GM19043 (cell line): ENCODE data around the gene ATXN2.
A peak's percentile ranks its signal among the peaks of the same experiment; 100 is the strongest.

ENCODE experiments used
- ATAC-seq: cut with Tn5 transposase; IDR thresholded peaks from one replicate; pipeline ENCODE4 v1.9.1; 2021; ENCODE audit warnings: low read depth; ENCODE audit not compliant: unreplicated experiment

Gene ATXN2

GRCh38 chr12:111441107-111441928 is 157.8 kb downstream of the ATXN2 start:
- no peak for ATAC-seq

GRCh38 chr12:111440631-111441030 is 158.5 kb downstream of the ATXN2 start:
- no peak for ATAC-seq

- ATAC-seq: no peak
Measured at GRCh38 chr12:111440152-111440551, 159.0 kb downstream of the ATXN2 start.

- no peak for ATAC-seq
Measured at GRCh38 chr12:111439657-111440151, 159.4 kb downstream of the ATXN2 start.

- no peak for ATAC-seq
Measured at GRCh38 chr12:111438481-111438880, 160.6 kb downstream of the ATXN2 start.

GRCh38 chr12:111437816-111438454 is 161.2 kb downstream of the ATXN2 start:
- ATAC-seq: no peak

- no peak for ATAC-seq
Measured at GRCh38 chr12:111436811-111437210, 162.3 kb downstream of the ATXN2 start.

GRCh38 chr12:111436266-111436665 is 162.8 kb downstream of the ATXN2 start:
- no peak for ATAC-seq

GRCh38 chr12:111435661-111436201 is 163.4 kb downstream of the ATXN2 start:
- no peak for ATAC-seq

- ATAC-seq: peak; percentile 50
Measured at GRCh38 chr12:111434680-111435338, 164.3 kb downstream of the ATXN2 start.

- no peak for ATAC-seq
Measured at GRCh38 chr12:111434049-111434448, 165.1 kb downstream of the ATXN2 start.

GRCh38 chr12:111431772-111432171 is 167.3 kb downstream of the ATXN2 start:
- no peak for ATAC-seq

- no peak for ATAC-seq
Measured at GRCh38 chr12:111430433-111431353, 168.4 kb downstream of the ATXN2 start.

GRCh38 chr12:111429828-111430432 is 169.2 kb downstream of the ATXN2 start:
- ATAC-seq: no peak

- ATAC-seq: no peak
Measured at GRCh38 chr12:111428728-111429175, 170.4 kb downstream of the ATXN2 start.

GRCh38 chr12:111428081-111428727 is 170.9 kb downstream of the ATXN2 start:
- no peak for ATAC-seq

GRCh38 chr12:111427417-111428074 is 171.6 kb downstream of the ATXN2 start:
- no peak for ATAC-seq

GRCh38 chr12:111426344-111427185 is 172.6 kb downstream of the ATXN2 start:
- no peak for ATAC-seq
